B cell (primary cell): ENCODE results near the gene GNE.

Source experiments
- CTCF ChIP-seq: fragments of 200-600 bp; IDR thresholded peaks from one replicate; pipeline ENCODE4 v1.8.0; 2022; ENCODE audit warnings: antibody characterized with exemption, mild to moderate bottlenecking
- EZH2 ChIP-seq: IDR thresholded peaks from 2 replicates; pipeline ENCODE4 v1.6.1; 2012; ENCODE audit warnings: borderline replicate concordance, low read depth, mild to moderate bottlenecking, moderate library complexity, low read length; ENCODE audit not compliant: insufficient read depth, poor library complexity, severe bottlenecking

- no peak for TF ChIP-seq CTCF
- TF ChIP-seq EZH2, result no peak
Observed at GRCh38 chr9:36191290-36191645, 67.0 kb downstream of the GNE start.
